Left ventricle myocardium inferior (tissue), 1 donor: Measurements from ENCODE around the gene MEIKIN. TPM values are rescaled to one million over a fixed set of nuclear protein-coding genes. Genes with fewer than 3 reads are reported as not detected.

ENCODE experiments used
- DNase-seq: peaks from one replicate; pipeline ENCODE4 v3.0.0-alpha.2; 2020
- H3K27ac ChIP-seq: fragments of 200-600 bp; replicated peaks from 2 replicates; pipeline ENCODE4 v1.8.0; 2021
- H3K27me3 ChIP-seq: fragments of 200-600 bp; 2 replicates; pipeline ENCODE4 v1.8.0; 2021; ENCODE audit warnings: low read depth
- H3K36me3 ChIP-seq: fragments of 200-600 bp; 2 replicates; pipeline ENCODE4 v1.8.0; 2021
- H3K4me1 ChIP-seq: fragments of 200-600 bp; 2 replicates; pipeline ENCODE4 v1.8.0; 2021
- H3K4me3 ChIP-seq: fragments of 200-600 bp; 2 replicates; pipeline ENCODE4 v1.8.0; 2021; ENCODE audit warnings: mild to moderate bottlenecking, moderate library complexity
- H3K9me3 ChIP-seq: fragments of 200-600 bp; replicated peaks from 2 replicates; pipeline ENCODE4 v1.8.0; 2021
- intact Hi-C: fragments of 100-400 bp; cut with micrococcal nuclease; formaldehyde crosslinking; loops from one replicate; pipeline ENCODE4 v1.11.0; 2022
- total RNA-seq: library from RNA; stranded (reverse); fragmentation: NEBNext Ultra II Directional; extraction: Animal tissue kit (Norgen Biotek cat#: 25700); gene quantifications from one replicate; pipeline ENCODE4 v1.2.1, GENCODE V29; 2021
- TF ChIP-seq, protein P1 (sequence below): fragments of 200-600 bp; IDR thresholded peaks from 2 replicates; pipeline ENCODE4 v1.8.0; 2021; ENCODE audit warnings: antibody characterized with exemption, mild to moderate bottlenecking, borderline replicate concordance
- donor health status: DM: no; HTN: yes; CAD: no; lungs with severe emphysema.

The MEIKIN gene
- total RNA-seq, 1 donor from 2014 or later = not detected

DNA sequence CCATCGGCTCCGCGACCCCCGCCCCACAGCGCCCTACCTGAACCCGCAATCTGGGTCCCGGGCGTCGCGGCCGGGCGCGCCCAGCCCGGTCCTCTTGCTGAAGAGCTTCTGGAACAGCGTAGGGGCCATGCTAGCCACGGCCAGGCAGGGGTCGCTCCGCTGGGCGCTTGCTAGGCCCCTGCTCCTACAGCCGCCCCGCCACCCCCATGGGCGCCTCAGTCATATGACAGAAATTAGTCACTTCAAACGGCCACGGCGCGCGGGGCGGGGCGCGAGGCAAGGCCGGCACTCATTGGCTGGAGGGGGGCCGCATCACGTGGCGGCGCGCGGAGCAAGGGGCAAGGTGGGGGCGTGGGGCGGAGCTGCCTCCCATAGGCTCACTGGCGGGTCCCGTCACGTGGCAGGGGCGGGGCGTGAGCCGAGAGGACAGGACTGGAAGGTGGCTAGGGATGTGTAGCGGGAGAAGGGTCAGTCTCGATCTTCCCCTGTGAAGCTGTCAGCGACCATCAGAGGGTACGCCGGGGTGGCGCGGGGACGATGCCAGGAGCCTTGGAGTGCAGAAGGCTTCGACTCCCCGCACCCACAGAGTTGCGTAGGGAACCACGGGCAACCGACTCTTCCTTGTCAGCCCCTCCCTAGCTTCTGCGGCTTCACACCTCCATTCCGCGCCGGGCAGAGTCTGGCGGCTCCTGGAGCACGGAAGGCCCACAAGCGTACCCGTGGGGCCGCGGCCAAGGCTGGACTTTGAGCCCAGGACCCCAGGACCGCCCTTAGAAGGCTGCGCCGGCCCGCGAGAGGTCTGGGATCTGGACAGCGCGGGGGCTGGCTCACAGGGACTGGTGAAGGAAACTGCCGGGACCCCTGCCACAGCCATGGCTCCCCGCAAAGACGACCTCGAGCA is 148.4 kb downstream of the MEIKIN start, which contains the start of gene FNIP1:
TSS of gene FNIP1 (minus strand) at position 225 of the 901 bp plus-strand sequence. CDS start at position 129, 96 bp downstream.
- Histone ChIP-seq H3K4me3 (peak within 1 kb of the TSS; percentile 95), H3K4me1 (peaks cover 56% of the 10 kb centered on the region), H3K27ac (peak within 1 kb of the TSS; percentile 99), H3K36me3 (no peaks in the 10 kb centered on the region), H3K9me3 (no peaks in the 10 kb centered on the region), H3K27me3 (no peaks in the 10 kb centered on the region)
- peak; percentile 100 for DNase-seq
- intact Hi-C loops = no loop called here
- TF ChIP-seq, protein P1, sequence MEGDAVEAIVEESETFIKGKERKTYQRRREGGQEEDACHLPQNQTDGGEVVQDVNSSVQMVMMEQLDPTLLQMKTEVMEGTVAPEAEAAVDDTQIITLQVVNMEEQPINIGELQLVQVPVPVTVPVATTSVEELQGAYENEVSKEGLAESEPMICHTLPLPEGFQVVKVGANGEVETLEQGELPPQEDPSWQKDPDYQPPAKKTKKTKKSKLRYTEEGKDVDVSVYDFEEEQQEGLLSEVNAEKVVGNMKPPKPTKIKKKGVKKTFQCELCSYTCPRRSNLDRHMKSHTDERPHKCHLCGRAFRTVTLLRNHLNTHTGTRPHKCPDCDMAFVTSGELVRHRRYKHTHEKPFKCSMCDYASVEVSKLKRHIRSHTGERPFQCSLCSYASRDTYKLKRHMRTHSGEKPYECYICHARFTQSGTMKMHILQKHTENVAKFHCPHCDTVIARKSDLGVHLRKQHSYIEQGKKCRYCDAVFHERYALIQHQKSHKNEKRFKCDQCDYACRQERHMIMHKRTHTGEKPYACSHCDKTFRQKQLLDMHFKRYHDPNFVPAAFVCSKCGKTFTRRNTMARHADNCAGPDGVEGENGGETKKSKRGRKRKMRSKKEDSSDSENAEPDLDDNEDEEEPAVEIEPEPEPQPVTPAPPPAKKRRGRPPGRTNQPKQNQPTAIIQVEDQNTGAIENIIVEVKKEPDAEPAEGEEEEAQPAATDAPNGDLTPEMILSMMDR = no peak

- Histone ChIP-seq H3K9me3 (no peaks in the 10 kb centered on the region), H3K36me3 (no peaks in the 10 kb centered on the region), H3K27ac (peak overlapping the region; percentile 99), H3K27me3 (no peaks in the 10 kb centered on the region), H3K4me1 (peaks cover 65% of the 10 kb centered on the region), H3K4me3 (peak overlapping the region; percentile 95)
- intact Hi-C loops = no loop called here
- DNase-seq = peak; percentile 79
- TF ChIP-seq, protein P1 = no peak
Measured at GRCh38 chr5:131795879-131796792, 149.3 kb downstream of the MEIKIN start.

GRCh38 chr5:131795228-131795627 is 150.2 kb downstream of the MEIKIN start:
- Histone ChIP-seq H3K4me1 (peaks cover 74% of the 10 kb centered on the region), H3K27ac (peak overlapping the region; percentile 99), H3K9me3 (no peaks in the 10 kb centered on the region), H3K4me3 (peak overlapping the region; percentile 95), H3K27me3 (no peaks in the 10 kb centered on the region), H3K36me3 (no peaks in the 10 kb centered on the region)
- no peak for DNase-seq
- intact Hi-C loops = no loop called here
- TF ChIP-seq, protein P1 = no peak

DNA sequence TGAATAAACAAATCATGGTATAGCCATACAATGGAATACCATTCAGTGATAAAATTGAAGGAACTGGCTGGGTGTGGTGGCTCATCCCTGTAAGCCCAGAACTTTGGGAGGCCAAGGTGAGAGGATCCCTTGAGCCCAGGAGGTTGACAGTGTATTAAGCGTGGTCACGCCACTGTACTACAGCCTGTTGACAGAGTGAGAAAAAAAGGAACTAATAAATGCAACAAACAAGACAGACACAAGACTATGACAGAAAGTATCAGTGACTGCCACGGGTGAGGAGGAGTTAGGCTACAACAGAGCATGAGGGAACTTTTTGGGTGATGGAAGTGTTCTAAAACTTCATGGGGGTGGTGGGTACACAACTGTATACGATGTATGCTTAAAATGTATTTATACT is 150.9 kb downstream of the MEIKIN start:
- no peaks in the 10 kb centered on the region for H3K9me3 ChIP-seq
- H3K4me3 ChIP-seq = peak overlapping the region; percentile 95
- TF ChIP-seq, protein P1 = no peak
- intact Hi-C loops = no loop called here
- no peak for DNase-seq
- H3K27ac ChIP-seq = peak overlapping the region; percentile 99
- H3K27me3 ChIP-seq = no peaks in the 10 kb centered on the region
- H3K4me1 ChIP-seq = peaks cover 81% of the 10 kb centered on the region
- no peaks in the 10 kb centered on the region for H3K36me3 ChIP-seq

GRCh38 chr5:131792896-131793295 is 152.6 kb downstream of the MEIKIN start:
- intact Hi-C loops = no loop called here
- H3K27me3 ChIP-seq = no peaks in the 10 kb centered on the region

More at GRCh38 chr5:131792896-131793295, 152.6 kb downstream of the MEIKIN start:
- H3K27ac ChIP-seq = no peak overlapping the region
- no peak overlapping the region for H3K4me3 ChIP-seq
- TF ChIP-seq, protein P1 = no peak
- no peaks in the 10 kb centered on the region for H3K36me3 ChIP-seq
- H3K9me3 ChIP-seq = no peaks in the 10 kb centered on the region
- no peak for DNase-seq
- peaks cover 93% of the 10 kb centered on the region for H3K4me1 ChIP-seq
